ENCODE results near the gene TBC1D24.

The TBC1D24 gene

DNA sequence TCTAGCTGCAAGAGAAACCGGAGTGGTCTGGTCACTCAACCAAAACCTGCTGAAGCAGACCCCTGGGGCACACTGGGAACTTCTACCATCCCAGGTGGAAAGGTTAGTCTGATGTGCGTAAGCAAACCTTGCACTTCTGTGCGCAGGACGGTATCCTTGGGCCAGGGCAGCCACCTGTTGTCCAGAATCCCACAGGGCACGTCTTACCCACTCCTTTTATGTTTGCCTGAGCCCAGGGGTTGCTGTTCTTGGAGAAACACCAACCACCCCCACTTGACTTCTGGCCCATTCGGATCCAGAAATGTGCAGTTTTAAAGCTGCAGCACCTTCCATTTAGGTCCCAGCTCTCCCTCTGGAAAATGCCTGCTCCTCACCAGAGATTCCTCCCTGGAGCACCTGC, 18.7 kb downstream of the TBC1D24 start:
- Histone ChIP-seq H3K4me1 (ENCODE audit: control insufficient read depth, insufficient read depth, low read length) (no peaks in the 10 kb centered on the region), H3K36me3 (ENCODE audit: control insufficient read depth, insufficient read depth, low read length) (peaks cover 16% of the 10 kb centered on the region), H3K4me3 (ENCODE audit: low read length) (no peak overlapping the region), H3K27me3 (ENCODE audit: control insufficient read depth, insufficient read depth, low read length) (no peaks in the 10 kb centered on the region), H3K27ac (ENCODE audit: low read length) (no peak overlapping the region), H3K9me3 (ENCODE audit: control insufficient read depth, insufficient read depth, low read length) (no peaks in the 10 kb centered on the region)
- DNase-seq (ENCODE audit: low read depth, low spot score), result no peak
- no CpG with 5 or more reads among the region's 6 CpGs for WGBS (ENCODE audit: insufficient coverage, insufficient read length)

DNA sequence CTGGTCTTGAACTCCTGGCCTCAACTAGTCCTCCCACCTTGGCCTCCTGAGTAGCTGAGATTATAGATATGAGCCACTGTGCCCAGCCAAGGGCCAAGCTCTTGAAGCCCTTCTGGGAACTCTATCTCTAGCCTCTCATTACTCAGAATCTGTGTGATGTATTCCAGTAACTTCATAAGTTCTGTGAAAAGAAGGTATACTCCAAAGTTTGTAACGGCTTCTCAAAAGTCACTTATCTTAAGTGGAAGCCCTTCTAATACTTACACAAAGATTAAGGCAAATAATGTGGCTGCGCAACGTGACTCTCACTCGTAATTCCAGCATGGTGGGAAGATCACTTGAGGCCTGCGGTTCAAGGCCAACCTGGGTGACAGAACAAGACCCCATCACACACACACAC, 19.7 kb downstream of the TBC1D24 start:
- no peak overlapping the region for H3K27ac ChIP-seq (ENCODE audit: low read length)

DNA sequence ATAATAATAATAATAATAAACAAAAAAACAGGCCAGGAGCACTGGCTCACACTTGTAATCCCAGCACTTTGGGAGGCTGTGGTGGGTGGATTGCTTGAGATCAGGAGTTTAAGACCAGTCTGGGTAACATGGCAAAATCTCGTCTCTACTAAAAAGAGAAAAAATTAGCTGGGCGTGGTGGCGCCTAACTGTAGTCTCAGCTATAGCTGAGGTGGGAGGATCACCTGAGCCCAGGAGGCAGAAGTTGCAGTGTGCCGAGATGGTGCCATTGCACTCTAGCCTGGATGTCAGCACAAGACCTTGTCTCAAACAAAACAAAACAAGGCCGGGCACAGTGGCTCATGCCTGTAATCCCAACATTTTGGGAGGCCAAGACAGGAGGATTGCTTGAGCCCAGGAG, 20.1 kb downstream of the TBC1D24 start:
- WGBS (ENCODE audit: insufficient coverage, insufficient read length), result no CpG with 5 or more reads among the region's 5 CpGs
- no peaks in the 10 kb centered on the region for H3K9me3 ChIP-seq (ENCODE audit: control insufficient read depth, insufficient read depth, low read length)
- H3K36me3 ChIP-seq (ENCODE audit: control insufficient read depth, insufficient read depth, low read length), result peaks cover 22% of the 10 kb centered on the region

More for the DNA sequence above, 19.7 kb downstream of the TBC1D24 start:
- H3K4me1 ChIP-seq (ENCODE audit: control insufficient read depth, insufficient read depth, low read length), result no peaks in the 10 kb centered on the region
- no peak for DNase-seq (ENCODE audit: low read depth, low spot score)
- no peaks in the 10 kb centered on the region for H3K27me3 ChIP-seq (ENCODE audit: control insufficient read depth, insufficient read depth, low read length)
- WGBS (ENCODE audit: insufficient coverage, insufficient read length), result no CpG with 5 or more reads among the region's 5 CpGs
- H3K36me3 ChIP-seq (ENCODE audit: control insufficient read depth, insufficient read depth, low read length), result peaks cover 22% of the 10 kb centered on the region
- H3K4me3 ChIP-seq (ENCODE audit: low read length), result no peak overlapping the region
- H3K9me3 ChIP-seq (ENCODE audit: control insufficient read depth, insufficient read depth, low read length), result no peaks in the 10 kb centered on the region

DNA sequence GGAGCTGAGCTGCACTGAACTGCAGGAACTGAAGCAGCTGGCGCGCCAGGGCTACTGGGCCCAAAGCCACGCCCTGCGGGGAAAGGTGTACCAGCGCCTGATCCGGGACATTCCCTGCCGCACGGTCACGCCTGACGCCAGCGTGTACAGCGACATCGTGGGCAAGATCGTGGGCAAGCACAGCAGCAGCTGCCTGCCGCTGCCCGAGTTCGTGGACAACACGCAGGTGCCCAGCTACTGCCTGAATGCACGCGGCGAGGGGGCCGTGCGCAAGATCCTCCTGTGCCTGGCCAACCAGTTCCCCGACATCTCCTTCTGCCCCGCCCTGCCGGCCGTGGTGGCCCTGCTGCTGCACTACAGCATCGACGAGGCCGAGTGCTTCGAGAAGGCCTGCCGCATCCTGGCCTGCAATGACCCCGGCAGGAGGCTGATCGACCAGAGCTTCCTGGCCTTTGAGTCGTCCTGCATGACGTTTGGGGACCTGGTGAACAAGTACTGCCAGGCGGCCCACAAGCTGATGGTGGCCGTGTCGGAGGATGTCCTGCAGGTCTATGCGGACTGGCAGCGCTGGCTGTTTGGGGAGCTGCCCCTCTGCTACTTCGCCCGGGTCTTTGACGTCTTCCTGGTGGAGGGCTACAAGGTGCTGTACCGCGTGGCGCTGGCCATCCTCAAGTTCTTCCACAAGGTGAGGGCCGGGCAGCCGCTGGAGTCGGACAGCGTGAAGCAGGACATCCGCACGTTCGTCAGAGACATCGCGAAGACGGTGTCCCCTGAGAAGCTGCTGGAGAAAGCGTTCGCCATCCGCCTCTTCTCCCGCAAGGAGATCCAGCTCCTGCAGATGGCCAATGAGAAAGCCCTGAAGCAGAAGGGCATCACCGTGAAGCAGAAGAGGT, 21.5 kb downstream of the TBC1D24 start:
- DNase-seq (ENCODE audit: low read depth, low spot score), result no peak
- Histone ChIP-seq H3K27ac (ENCODE audit: low read length) (no peak overlapping the region), H3K27me3 (ENCODE audit: control insufficient read depth, insufficient read depth, low read length) (no peaks in the 10 kb centered on the region), H3K9me3 (ENCODE audit: control insufficient read depth, insufficient read depth, low read length) (no peaks in the 10 kb centered on the region), H3K4me1 (ENCODE audit: control insufficient read depth, insufficient read depth, low read length) (no peaks in the 10 kb centered on the region), H3K4me3 (ENCODE audit: low read length) (no peak overlapping the region), H3K36me3 (ENCODE audit: control insufficient read depth, insufficient read depth, low read length) (peaks cover 22% of the 10 kb centered on the region)
- WGBS (ENCODE audit: insufficient coverage, insufficient read length), result no CpG with 5 or more reads among the region's 62 CpGs

More for the DNA sequence above, 20.1 kb downstream of the TBC1D24 start:
- H3K27ac ChIP-seq (ENCODE audit: low read length), result no peak overlapping the region
- no peaks in the 10 kb centered on the region for H3K27me3 ChIP-seq (ENCODE audit: control insufficient read depth, insufficient read depth, low read length)
- H3K4me1 ChIP-seq (ENCODE audit: control insufficient read depth, insufficient read depth, low read length), result no peaks in the 10 kb centered on the region
- no peak for DNase-seq (ENCODE audit: low read depth, low spot score)
- H3K4me3 ChIP-seq (ENCODE audit: low read length), result no peak overlapping the region

DNA sequence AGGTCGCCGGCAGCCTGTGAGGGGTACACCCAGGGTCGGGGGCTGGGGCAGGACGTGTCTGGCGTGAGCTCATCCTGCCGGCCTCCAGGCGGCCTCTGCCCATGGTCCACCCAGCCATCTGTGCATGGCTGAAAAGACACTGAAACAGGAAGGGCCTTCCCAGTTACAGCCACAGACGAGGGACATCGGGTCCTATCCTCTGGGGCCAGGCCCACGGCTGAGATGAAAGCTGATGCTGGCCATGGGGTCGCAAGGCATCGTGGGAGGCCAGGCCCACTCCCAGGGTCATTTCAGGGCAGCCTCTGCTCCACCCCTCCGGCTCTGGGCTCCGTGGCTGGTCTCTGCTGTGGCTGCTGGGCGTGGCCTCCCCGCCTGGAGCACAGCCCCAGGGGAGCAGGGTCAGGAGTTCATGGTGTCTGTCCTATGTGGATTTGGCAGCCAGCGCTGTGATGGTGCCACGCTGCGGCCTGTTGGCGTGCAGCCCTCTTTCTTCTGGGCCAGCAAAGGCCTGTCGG, 22.2 kb downstream of the TBC1D24 start:
- no peaks in the 10 kb centered on the region for H3K9me3 ChIP-seq (ENCODE audit: control insufficient read depth, insufficient read depth, low read length)
- WGBS (ENCODE audit: insufficient coverage, insufficient read length), result no CpG with 5 or more reads among the region's 21 CpGs
- no peak for DNase-seq (ENCODE audit: low read depth, low spot score)
- H3K4me3 ChIP-seq (ENCODE audit: low read length), result no peak overlapping the region; the same call in 1 of the 2 replicates
- no peaks in the 10 kb centered on the region for H3K27me3 ChIP-seq (ENCODE audit: control insufficient read depth, insufficient read depth, low read length)
- H3K4me1 ChIP-seq (ENCODE audit: control insufficient read depth, insufficient read depth, low read length), result peaks cover 4% of the 10 kb centered on the region
- peaks cover 22% of the 10 kb centered on the region for H3K36me3 ChIP-seq (ENCODE audit: control insufficient read depth, insufficient read depth, low read length)
- no peak overlapping the region for H3K27ac ChIP-seq (ENCODE audit: low read length)

DNA sequence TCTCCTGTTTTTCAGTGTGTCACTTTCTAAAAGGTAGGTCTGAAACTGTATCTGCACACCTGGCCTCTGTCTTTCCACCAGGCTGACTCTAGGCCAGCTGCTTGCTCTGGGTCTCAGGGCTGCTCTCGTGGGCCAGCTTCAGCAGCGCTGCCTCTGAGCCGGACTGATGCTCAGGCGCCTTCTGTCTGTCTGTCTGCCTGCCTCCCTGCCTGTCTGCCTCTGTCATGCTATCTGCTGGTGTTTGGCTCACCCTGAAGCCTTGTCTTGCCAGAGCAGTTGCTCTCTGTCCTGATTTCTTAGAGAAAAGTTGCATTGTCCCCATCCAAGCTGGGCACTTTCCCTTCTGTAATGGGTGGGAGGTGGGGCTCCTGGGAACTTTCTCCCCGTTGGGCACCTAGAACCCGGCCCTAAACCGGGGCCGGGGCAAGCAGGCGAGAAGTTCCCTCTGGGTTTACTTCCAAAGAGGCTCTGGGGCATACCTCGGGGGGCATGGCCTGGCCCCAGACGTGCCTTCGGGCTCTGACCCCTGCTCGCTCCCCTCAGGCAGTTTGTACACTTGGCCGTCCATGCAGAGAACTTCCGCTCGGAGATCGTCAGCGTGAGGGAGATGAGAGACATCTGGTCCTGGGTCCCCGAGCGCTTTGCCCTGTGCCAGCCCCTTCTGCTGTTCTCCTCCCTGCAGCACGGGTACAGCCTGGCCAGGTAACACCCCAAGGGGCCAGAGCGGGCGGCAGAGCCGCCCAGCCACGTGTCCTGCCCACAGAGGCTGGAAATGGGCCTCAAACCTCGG, 23.0 kb downstream of the TBC1D24 start:
- Histone ChIP-seq H3K9me3 (ENCODE audit: control insufficient read depth, insufficient read depth, low read length) (no peaks in the 10 kb centered on the region), H3K27ac (ENCODE audit: low read length) (no peak overlapping the region), H3K27me3 (ENCODE audit: control insufficient read depth, insufficient read depth, low read length) (no peaks in the 10 kb centered on the region), H3K4me3 (ENCODE audit: low read length) (no peak overlapping the region), H3K4me1 (ENCODE audit: control insufficient read depth, insufficient read depth, low read length) (peaks cover 4% of the 10 kb centered on the region), H3K36me3 (ENCODE audit: control insufficient read depth, insufficient read depth, low read length) (peaks cover 22% of the 10 kb centered on the region)
- no CpG with 5 or more reads among the region's 26 CpGs for WGBS (ENCODE audit: insufficient coverage, insufficient read length)
- DNase-seq (ENCODE audit: low read depth, low spot score), result no peak

DNA sequence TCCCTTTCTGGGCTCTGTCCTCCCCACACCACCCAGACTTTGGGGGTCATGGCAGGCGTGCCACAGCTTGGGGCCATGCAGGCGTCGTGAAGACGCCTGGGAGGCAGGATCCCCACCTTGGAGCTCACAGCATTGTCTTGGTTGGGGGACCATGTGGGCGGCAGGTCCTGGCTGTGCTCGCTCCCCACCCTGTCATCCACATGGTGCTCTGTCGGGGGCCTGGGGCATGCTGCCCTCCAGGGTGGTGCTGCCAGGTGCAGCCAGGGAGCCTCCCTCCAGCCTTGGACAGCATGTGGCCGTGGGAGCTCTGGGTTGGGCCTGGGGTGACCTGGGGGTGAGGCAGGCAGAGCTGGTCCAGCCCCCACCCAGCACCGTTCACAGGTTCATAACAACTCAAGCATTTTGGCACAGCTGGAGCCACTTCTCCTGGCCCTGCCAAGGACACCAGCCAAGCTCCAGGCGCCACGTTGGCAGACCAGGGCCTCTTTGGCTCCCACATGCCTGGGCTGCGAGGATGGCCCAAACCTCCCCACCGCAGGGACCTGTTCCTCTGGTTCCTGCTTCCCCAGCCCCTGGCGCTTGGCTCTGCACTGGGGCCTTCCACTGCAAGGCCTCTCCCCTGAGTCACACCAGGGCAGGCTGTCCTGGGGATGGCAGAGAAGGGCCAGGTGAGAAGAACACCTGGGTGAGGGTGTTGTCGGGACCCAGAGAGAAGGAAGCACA, 23.8 kb downstream of the TBC1D24 start:
- Histone ChIP-seq H3K27ac (ENCODE audit: low read length) (no peak overlapping the region), H3K4me3 (ENCODE audit: low read length) (no peak overlapping the region), H3K4me1 (ENCODE audit: control insufficient read depth, insufficient read depth, low read length) (peaks cover 4% of the 10 kb centered on the region), H3K9me3 (ENCODE audit: control insufficient read depth, insufficient read depth, low read length) (no peaks in the 10 kb centered on the region), H3K36me3 (ENCODE audit: control insufficient read depth, insufficient read depth, low read length) (peaks cover 22% of the 10 kb centered on the region), H3K27me3 (ENCODE audit: control insufficient read depth, insufficient read depth, low read length) (no peaks in the 10 kb centered on the region)
- no peak for DNase-seq (ENCODE audit: low read depth, low spot score)
- no CpG with 5 or more reads among the region's 15 CpGs for WGBS (ENCODE audit: insufficient coverage, insufficient read length)

DNA sequence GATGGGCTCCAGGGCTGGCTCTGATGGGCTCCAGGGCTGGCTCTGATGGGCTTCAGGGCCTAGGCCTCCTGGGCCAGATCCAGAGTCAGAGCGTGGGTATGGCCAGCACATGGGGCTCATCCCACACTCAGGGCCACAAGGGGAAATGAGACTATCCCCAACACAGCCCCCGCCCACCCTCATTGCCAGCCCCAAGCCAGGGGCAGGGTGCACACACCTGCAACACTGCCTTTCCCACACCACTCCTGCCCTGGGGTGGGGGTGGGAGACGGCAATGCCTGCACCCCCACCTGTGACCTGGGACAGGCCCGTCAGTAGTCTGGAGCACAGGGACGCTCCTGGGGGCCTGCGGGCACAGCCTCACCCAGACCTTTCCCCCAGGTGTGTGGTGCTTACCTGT, 24.5 kb downstream of the TBC1D24 start:
- Histone ChIP-seq H3K4me3 (ENCODE audit: low read length) (no peak overlapping the region), H3K36me3 (ENCODE audit: control insufficient read depth, insufficient read depth, low read length) (peaks cover 22% of the 10 kb centered on the region), H3K27ac (ENCODE audit: low read length) (no peak overlapping the region), H3K4me1 (ENCODE audit: control insufficient read depth, insufficient read depth, low read length) (peaks cover 4% of the 10 kb centered on the region), H3K9me3 (ENCODE audit: control insufficient read depth, insufficient read depth, low read length) (no peaks in the 10 kb centered on the region), H3K27me3 (ENCODE audit: control insufficient read depth, insufficient read depth, low read length) (no peaks in the 10 kb centered on the region)
- no CpG with 5 or more reads among the region's 6 CpGs for WGBS (ENCODE audit: insufficient coverage, insufficient read length)
- no peak for DNase-seq (ENCODE audit: low read depth, low spot score)

DNA sequence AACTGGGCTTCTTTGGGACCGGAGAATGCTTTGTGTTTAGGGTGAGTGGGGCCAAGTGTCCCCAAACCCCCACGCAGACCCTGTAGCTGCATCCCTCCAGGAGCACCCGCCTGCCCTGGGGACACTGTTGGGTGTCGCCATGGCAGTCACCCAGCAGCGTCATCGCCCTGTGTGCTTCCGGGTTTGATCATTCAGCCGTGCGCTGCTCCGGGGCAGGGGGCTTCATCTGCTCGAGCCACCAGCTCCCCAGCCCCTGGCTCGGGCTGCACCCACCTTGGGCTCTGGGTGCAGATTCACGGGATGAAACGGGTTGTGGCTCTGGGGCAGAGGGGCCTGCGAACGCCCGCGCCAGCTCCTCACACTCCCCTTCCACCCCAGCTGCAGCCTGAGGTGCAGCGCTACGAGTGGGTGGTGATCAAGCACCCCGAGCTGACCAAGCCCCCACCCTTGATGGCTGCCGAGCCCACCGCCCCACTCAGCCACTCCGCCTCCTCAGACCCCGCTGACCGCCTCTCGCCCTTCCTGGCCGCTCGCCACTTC, 25.0 kb downstream of the TBC1D24 start:
- no peaks in the 10 kb centered on the region for H3K9me3 ChIP-seq (ENCODE audit: control insufficient read depth, insufficient read depth, low read length)
- no peak for DNase-seq (ENCODE audit: low read depth, low spot score)
- H3K27ac ChIP-seq (ENCODE audit: low read length), result no peak overlapping the region
- H3K27me3 ChIP-seq (ENCODE audit: control insufficient read depth, insufficient read depth, low read length), result no peaks in the 10 kb centered on the region
- no peak overlapping the region for H3K4me3 ChIP-seq (ENCODE audit: low read length)
- WGBS (ENCODE audit: insufficient coverage, insufficient read length), result no CpG with 5 or more reads among the region's 29 CpGs
- peaks cover 22% of the 10 kb centered on the region for H3K36me3 ChIP-seq (ENCODE audit: control insufficient read depth, insufficient read depth, low read length)
- peaks cover 4% of the 10 kb centered on the region for H3K4me1 ChIP-seq (ENCODE audit: control insufficient read depth, insufficient read depth, low read length)

DNA sequence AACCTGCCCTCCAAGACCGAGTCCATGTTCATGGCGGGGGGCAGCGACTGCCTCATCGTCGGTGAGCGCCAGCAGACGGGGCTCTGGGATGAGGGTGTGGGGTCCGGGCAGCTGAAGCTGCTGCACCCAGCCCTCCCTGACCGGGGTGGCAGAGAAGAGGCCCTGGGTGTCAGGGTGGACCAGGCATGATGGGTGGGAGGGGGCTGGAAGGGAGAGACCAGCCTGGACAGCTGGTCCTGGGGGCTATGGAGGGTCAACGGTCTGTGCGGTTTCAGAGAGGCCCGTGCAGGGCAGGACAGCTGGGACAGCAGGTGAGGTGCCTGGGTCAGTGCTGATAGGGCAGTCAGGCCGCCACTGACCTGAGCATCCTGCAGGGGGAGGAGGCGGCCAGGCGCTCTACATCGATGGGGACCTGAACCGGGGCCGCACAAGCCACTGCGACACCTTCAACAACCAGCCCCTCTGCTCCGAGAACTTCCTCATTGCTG, 25.5 kb downstream of the TBC1D24 start:
- Histone ChIP-seq H3K27ac (ENCODE audit: low read length) (no peak overlapping the region), H3K4me3 (ENCODE audit: low read length) (no peak overlapping the region), H3K27me3 (ENCODE audit: control insufficient read depth, insufficient read depth, low read length) (no peaks in the 10 kb centered on the region), H3K4me1 (ENCODE audit: control insufficient read depth, insufficient read depth, low read length) (peaks cover 4% of the 10 kb centered on the region), H3K36me3 (ENCODE audit: control insufficient read depth, insufficient read depth, low read length) (peaks cover 22% of the 10 kb centered on the region), H3K9me3 (ENCODE audit: control insufficient read depth, insufficient read depth, low read length) (no peaks in the 10 kb centered on the region)
- DNase-seq (ENCODE audit: low read depth, low spot score), result no peak
- WGBS (ENCODE audit: insufficient coverage, insufficient read length), result no CpG with 5 or more reads among the region's 20 CpGs

Data from iPS DF 6.9 (cell line).